Chondrocyte (in vitro differentiated cells): ENCODE measurements around the gene CREB3L2. TPM values are rescaled to one million over a fixed set of nuclear protein-coding genes. Genes with fewer than 3 reads are reported as not detected.

Experiments
- DNase-seq: peaks from one replicate; pipeline ENCODE4 v3.0.0; 2021; ENCODE audit warnings: mixed read lengths, low spot score
- H3K27ac Mint-ChIP-seq: one replicate; pipeline ENCODE4 v1.8.0; 2021; ENCODE audit warnings: mild to moderate bottlenecking, moderate library complexity, mixed read lengths; ENCODE audit not compliant: unreplicated experiment
- H3K27me3 Mint-ChIP-seq: 2 replicates; pipeline ENCODE4 v1.8.0; 2021; ENCODE audit warnings: low read depth, mixed read lengths
- H3K36me3 Mint-ChIP-seq: 2 replicates; pipeline ENCODE4 v1.8.0; 2021; ENCODE audit warnings: low read depth, mixed read lengths
- H3K4me1 Mint-ChIP-seq: 2 replicates; pipeline ENCODE4 v1.8.0; 2021; ENCODE audit warnings: low read depth, mild to moderate bottlenecking, mixed read lengths
- H3K4me3 Mint-ChIP-seq: one replicate; pipeline ENCODE4 v1.8.0; 2021; ENCODE audit warnings: mild to moderate bottlenecking, moderate library complexity, mixed read lengths; ENCODE audit not compliant: unreplicated experiment
- H3K9me3 Mint-ChIP-seq: 2 replicates; pipeline ENCODE4 v1.8.0; 2021; ENCODE audit warnings: low read depth, mixed read lengths
- total RNA-seq: library from RNA; stranded (reverse); gene quantifications from 3 replicates; pipeline ENCODE4 v1.2.1, GENCODE V29; 2021
- TF ChIP-seq, protein P1 (sequence below): fragments of 200-600 bp; sonication (generic); IDR thresholded peaks from 2 replicates; pipeline ENCODE4 v1.5.0; 2021; ENCODE audit warnings: antibody characterized with exemption, mild to moderate bottlenecking, moderate library complexity

Gene CREB3L2
- total RNA-seq, 1 donor from 2014 or later = 217 TPM

DNA sequence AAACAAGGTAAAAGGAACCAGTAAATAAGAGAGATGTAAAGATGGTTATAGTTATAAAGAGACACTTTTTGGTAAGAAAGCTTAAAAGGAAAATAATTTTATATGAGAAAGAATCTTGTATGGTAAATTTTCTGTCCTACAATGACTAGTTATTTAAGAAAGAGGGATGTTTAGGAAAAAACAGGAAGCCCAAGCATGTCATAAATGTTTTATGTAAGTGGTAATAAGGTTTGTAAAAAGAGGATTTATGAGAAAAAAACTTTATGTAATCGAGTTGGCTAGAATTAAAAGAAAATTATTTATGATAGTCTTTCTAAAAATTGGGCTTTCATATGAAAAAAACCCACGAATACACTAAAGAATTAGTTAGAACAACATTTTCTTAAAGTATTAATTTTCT, 34.2 kb upstream of the CREB3L2 start:
- H3K9me3 Mint-ChIP-seq = peaks cover 20% of the 10 kb centered on the region
- H3K27ac Mint-ChIP-seq = no peak overlapping the region
- peaks cover 9% of the 10 kb centered on the region for H3K27me3 Mint-ChIP-seq
- DNase-seq = no peak
- TF ChIP-seq, protein P1, sequence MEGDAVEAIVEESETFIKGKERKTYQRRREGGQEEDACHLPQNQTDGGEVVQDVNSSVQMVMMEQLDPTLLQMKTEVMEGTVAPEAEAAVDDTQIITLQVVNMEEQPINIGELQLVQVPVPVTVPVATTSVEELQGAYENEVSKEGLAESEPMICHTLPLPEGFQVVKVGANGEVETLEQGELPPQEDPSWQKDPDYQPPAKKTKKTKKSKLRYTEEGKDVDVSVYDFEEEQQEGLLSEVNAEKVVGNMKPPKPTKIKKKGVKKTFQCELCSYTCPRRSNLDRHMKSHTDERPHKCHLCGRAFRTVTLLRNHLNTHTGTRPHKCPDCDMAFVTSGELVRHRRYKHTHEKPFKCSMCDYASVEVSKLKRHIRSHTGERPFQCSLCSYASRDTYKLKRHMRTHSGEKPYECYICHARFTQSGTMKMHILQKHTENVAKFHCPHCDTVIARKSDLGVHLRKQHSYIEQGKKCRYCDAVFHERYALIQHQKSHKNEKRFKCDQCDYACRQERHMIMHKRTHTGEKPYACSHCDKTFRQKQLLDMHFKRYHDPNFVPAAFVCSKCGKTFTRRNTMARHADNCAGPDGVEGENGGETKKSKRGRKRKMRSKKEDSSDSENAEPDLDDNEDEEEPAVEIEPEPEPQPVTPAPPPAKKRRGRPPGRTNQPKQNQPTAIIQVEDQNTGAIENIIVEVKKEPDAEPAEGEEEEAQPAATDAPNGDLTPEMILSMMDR = no peak
- peaks cover 11% of the 10 kb centered on the region for H3K36me3 Mint-ChIP-seq
- no peak overlapping the region for H3K4me3 Mint-ChIP-seq
- peaks cover 7% of the 10 kb centered on the region for H3K4me1 Mint-ChIP-seq

GRCh38 chr7:138033241-138033640, 31.4 kb upstream of the CREB3L2 start:
- peaks cover 4% of the 10 kb centered on the region for H3K36me3 Mint-ChIP-seq
- H3K4me1 Mint-ChIP-seq = peaks cover 7% of the 10 kb centered on the region
- H3K4me3 Mint-ChIP-seq = no peak overlapping the region
- no peaks in the 10 kb centered on the region for H3K27me3 Mint-ChIP-seq
- H3K27ac Mint-ChIP-seq = no peak overlapping the region
- peaks cover 7% of the 10 kb centered on the region for H3K9me3 Mint-ChIP-seq
- TF ChIP-seq, protein P1 = no peak
- DNase-seq = no peak

DNA sequence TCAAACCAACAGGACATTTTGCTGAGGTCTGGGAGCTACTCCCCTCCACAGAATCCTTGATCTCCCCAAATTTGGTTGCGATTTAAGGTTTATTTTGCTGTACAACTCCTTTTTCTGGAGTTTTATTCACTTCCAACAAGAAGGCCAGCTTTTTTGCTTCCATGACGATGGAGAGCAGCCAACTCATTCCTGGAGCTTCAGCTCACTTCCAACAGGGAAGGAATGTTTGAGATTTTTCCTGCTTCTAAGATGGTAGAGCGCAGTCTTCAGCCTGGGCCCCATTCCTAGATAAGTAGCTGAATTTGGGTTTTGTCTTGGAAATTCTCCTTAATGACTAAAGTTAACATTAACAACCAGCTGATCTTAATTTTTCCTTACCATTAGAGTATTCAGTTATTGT, 30.9 kb upstream of the CREB3L2 start:
- TF ChIP-seq, protein P1 = no peak
- Mint-ChIP-seq H3K27ac (no peak overlapping the region), H3K36me3 (peaks cover 4% of the 10 kb centered on the region), H3K4me3 (no peak overlapping the region), H3K27me3 (no peaks in the 10 kb centered on the region), H3K9me3 (peaks cover 7% of the 10 kb centered on the region), H3K4me1 (peaks cover 7% of the 10 kb centered on the region)
- no peak for DNase-seq

DNA sequence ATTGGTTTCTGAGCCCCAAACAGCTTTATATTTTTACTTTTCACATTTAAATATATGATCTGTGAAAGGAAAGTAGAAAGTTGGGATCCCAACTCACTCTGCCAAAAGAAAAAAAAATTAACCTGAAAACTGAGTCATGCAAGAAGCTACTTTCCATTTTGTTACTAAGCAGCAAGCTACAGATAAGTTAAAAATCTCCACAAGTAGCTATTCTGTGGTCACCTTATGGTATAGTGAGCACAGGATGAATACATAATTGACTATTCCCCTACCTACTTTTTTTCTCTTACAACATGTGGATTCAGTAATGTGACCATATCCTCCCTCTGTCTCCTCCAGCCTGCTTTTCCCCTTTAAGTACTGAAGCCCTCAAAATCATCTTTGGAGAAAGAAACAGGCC, 30.3 kb upstream of the CREB3L2 start:
- TF ChIP-seq, protein P1 = no peak
- peaks cover 7% of the 10 kb centered on the region for H3K4me1 Mint-ChIP-seq
- DNase-seq = no peak
- no peak overlapping the region for H3K4me3 Mint-ChIP-seq
- H3K27me3 Mint-ChIP-seq = no peaks in the 10 kb centered on the region
- peaks cover 4% of the 10 kb centered on the region for H3K36me3 Mint-ChIP-seq
- no peak overlapping the region for H3K27ac Mint-ChIP-seq
- peaks cover 7% of the 10 kb centered on the region for H3K9me3 Mint-ChIP-seq

- TF ChIP-seq, protein P1 = no peak
- peaks cover 3% of the 10 kb centered on the region for H3K9me3 Mint-ChIP-seq
- peaks cover 4% of the 10 kb centered on the region for H3K27me3 Mint-ChIP-seq
- no peak overlapping the region for H3K27ac Mint-ChIP-seq
- no peak for DNase-seq
- H3K4me3 Mint-ChIP-seq = no peak overlapping the region
- H3K36me3 Mint-ChIP-seq = no peaks in the 10 kb centered on the region
- peaks cover 7% of the 10 kb centered on the region for H3K4me1 Mint-ChIP-seq
Measured at GRCh38 chr7:138030679-138031351, 28.9 kb upstream of the CREB3L2 start.
